Occipital lobe (tissue), 2 donors: ENCODE measurements around the gene ERVMER34-1. TPM values are rescaled to one million over a fixed set of nuclear protein-coding genes. Genes with fewer than 3 reads are reported as not detected.

Source experiments
- small RNA-seq: library from RNA; depleted of rRNA; stranded (forward); fragments of <200 nt; gene quantifications from one replicate; pipeline ENCODE3, GENCODE V24; 2014
- total RNA-seq: library from RNA; depleted of rRNA; stranded (reverse); fragments of >200 nt; gene quantifications from one replicate; pipeline ENCODE4 v1.2.3, GENCODE V29; 2014

ERVMER34-1 gene
- total RNA-seq, 1 donor from 2014 or later = 1.9 TPM

Small RNA genes lying within 50 kb of the gene (small RNA-seq; reads per million reads assigned to genes)
- gene MIR4449 = 1.3 reads per million, percentile 78 among the genes with 10 or more reads in this experiment
- gene RF00019 = not detected
- not detected for gene RF00568
- gene SNORA26 = 19.3 reads per million, percentile 93 among the genes with 10 or more reads in this experiment

Other genes starting within 250 kb of the ERVMER34-1 start
- 86.7 TPM for gene USP46, start 92.1 kb downstream of the ERVMER34-1 start, total RNA-seq
- 31.7 TPM for gene RASL11B, start 110.9 kb upstream of the ERVMER34-1 start, total RNA-seq